ENCODE measurements around the gene PACSIN3.
"Not testable (repeated sequence)": the region's sequence is repeated elsewhere in the genome, so short reads cannot be mapped to it uniquely, and the experiment has no call there.

Gene PACSIN3

DNA sequence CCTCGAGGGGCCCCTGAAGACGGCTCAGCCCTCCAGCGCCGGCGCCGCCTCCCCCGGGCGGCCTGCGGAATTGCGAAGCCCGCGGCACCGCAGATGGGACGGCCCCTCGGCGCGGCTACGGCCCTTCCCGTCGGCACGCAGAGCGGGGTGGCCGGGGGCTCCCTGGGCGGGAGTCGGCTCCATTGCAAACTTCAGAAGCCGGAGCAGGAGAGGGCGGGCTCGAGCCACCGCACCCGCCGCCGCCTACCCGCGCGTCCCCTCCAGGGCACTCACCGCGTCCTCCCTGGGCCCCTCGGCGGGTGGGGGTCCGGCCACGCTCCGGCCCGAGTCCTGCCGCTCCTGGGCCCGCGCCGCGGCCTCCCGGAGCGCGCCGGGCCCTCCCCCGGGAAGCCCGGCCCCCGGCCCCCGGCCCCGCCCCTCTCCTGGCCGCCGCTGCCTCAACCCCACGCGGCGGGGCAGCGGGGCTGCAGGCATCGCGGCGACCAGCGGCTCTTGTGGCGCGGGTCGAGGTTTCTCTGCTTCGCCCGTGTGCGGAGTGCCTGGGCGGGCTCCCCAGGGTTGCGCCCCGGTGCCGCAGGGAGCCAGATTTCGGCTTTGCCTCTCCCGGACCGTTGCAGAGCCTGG is at the start of gene PACSIN3:
Gene PACSIN3, minus strand, starts transcription at position 359 of the 624 bp plus-strand sequence. CDS start 3,707 bp downstream, outside the sequence.
- DNase-seq (ENCODE audit: low read depth), result no peak

DNA sequence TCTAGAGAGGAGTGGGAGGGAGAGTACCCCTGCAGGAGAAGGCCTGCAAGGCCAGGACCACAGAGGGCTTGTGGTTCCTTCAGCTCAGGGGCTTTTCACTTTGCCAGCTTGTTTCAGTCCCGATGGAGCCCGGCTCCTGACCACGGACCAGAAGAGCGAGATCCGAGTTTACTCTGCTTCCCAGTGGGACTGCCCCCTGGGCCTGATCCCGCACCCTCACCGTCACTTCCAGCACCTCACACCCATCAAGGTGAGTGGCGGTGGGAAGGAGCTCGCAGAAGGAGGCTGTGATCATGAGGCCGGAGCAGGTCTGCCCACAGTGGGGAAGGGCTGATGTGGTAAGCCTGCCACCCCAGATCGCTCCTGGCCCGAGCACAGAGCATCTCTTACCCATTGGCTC is 48.9 kb upstream of the PACSIN3 start:
- no peak for DNase-seq (ENCODE audit: low read depth)

DNA sequence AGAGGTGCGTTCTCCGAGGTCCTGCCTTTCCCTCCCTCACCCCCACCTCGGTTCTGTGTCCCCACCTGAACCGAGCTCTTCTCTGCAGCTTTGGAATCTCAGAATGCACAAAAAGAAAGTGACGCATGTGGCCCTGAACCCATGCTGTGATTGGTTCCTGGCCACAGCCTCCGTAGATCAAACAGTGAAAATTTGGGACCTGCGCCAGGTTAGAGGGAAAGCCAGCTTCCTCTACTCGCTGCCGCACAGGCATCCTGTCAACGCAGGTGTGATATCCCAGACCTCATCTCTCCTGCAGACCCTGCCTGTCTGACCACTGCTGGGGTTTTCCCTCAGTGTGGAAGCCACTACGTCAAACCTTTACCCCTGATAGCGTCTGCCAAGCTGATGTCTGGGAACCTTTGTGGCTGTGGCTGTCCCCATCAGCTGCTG is 48.5 kb upstream of the PACSIN3 start:
- peak; percentile 25 for DNase-seq (ENCODE audit: low read depth)

DNA sequence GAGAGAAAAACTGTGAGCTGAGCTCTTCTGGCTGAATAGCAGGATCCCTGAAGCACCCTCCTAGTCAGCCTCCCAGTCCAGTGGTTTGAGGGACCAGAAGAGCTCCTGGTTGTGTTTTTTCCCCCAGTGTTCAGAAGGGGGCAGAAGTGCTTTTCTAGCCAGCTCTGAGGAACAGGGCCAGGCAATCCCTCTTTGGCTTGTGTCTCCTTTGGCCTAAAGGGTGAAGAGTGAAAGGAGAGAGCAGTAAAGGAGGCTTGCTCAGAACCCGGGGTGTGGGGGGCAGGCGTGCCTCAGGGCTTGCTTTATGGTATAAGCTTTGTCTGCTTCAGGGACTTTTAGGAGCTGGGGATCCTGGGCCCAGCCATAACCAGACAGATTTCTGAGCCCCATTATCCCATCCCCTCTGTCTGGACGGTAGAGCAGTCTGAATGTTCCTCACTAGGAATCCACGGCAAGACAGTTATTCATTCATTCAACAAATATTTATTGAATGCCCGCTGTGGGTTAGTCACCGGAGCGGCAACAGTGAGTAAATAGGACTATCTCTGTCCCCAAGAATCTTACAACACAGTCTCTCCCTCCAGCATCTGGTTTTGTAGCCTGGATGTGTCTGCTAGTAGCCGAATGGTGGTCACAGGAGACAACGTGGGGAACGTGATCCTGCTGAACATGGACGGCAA is 47.9 kb upstream of the PACSIN3 start:
- DNase-seq (ENCODE audit: low read depth), result no peak

DNA sequence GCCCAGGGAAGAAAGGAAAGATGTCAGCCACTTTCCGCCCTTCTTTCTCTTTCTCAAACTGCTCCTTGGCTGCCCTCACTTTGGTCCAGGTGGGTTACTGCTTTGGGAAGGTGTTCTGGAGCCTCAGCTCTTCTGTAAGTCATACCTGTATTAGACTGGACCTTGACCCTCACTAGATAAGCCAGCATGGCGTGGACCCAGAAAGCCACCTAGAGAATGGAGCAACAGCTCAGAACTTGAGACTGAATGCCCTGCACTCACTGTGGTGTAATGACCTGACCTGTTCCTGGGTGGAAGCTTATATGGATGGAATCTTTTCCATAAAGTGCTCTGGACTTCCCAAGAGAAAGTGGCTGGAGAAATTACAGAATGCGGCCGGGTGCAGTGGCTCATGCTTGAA is 46.8 kb upstream of the PACSIN3 start:
- no peak for DNase-seq (ENCODE audit: low read depth)

DNA sequence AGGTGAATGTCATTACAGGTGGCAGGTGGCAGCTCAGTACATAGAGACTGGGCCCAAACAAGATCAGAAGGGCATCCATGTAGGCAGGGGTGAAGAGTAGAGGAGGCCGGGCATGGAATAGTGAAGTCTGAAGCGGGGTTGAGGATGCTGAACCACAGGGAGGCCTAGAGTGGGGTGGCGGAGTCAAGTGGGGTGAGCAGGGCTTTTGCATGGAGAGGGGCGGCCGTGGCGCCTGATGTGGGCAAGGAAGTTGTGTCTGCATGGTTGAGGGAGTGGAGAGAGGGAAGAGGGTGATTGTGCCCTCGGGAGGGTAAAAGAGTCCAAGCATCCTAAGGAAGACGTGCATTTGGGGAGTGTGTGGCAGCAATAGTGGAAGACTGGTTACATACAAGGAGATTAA is 42.9 kb upstream of the PACSIN3 start:
- no peak for DNase-seq (ENCODE audit: low read depth)

DNA sequence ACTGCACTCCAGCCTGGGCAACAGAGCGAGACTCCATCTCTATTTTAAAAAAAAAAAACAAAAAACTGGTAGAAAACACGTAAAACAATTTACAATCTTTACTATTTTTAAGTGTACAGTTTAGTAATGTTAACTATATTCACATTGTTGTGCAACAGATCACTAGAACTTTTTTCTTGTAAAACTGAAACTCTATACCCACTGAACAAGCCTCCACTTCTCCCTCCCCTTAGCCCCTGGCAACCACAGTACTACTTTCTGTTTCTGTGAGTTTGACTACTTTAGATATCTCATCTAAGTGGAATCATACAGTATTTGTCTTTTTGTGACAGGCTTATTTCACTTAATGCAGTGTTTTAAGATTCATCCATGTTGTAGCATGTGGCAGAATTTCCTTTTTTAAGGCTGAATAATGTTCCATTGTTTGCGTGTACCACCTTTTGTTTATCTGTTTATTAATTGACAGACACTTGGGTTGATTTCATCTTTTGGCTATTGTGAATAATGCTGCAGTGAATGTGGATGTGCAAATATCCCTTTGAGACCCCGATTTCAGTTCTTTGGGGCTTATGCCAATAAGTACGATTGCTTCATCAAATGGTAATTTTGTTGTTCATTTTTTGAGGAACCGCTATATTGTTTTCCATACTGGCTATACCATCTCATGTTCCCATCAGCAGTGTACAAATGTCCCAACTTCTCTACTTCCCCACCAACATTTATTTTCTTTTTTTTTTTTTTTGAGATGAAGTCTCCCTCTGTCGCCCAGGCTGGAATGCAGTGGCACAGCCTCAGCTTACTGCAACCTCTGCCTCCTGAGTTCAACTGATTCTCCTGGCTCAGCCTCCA is 39.5 kb upstream of the PACSIN3 start:
- DNase-seq (ENCODE audit: low read depth), result no peak

DNA sequence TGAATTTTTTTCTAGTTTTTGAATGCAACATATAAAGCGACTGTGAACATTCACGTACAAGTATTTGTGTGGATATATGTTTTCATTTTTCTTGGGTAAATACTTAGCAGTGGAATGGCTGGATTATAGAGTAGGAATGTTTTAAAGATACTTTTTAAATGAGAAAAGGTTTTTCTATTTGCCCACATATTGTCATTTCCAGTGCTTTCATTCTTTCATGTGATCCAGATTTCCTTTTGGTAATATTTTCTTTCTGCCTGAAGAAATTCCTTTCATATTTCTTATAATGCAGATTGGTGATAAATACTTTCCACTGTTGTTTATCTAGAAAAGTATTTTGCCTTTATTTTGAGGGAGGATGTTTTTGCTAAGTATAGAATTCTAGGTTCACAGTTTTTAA is 36.5 kb upstream of the PACSIN3 start:
- DNase-seq (ENCODE audit: low read depth), result no peak

DNA sequence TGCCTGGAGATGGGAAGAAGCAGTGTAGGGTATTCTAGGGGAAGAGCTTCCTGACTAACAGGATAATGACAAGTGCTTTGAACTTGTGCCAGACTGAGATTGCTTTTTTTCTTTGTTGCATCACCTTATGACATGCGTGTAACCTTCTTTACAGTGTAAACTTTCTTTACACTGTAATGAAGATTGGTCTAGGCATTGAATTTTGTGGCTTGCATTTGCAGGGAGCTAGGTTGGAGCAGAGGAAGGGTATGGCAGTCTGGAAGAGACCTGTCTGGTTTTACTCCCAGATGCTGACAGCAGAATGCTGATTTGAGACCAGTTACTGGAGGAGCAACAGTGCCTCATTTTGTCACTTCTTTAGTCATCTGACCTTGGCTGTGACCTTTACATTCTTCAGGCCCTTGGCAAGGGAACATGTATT is 34.2 kb upstream of the PACSIN3 start:
- no peak for DNase-seq (ENCODE audit: low read depth)

DNA sequence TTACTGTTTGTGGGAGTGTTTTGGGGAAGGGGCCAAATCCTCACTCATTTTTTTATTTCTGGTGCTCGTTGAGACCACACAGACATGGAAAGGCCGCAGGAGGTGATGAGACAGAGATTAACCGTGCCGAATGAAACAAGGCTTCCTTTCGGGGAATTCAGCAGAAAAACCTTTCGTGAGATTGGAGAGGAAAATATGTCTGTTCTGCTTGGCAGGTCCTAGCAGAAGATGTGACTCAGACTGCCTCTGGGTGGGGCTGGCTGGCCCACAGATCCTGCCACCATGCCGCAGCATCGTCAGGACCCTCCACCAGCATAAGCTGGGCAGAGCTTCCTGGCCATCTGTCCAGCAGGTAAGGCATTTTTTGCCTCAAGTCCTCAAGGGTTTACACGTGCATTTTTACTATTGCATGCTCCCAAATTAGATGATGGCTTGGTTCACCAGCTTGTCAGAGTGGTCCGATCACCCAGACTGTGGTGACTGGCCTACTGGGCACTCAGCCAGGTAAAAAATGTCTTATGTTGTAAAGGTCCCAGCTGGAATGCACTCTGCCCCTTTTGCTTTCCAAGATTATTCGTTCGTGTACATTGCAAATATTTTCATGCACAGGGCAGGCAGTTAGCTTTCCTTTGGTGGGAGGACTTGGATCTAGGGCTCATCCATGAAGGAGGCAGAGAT is 30.0 kb upstream of the PACSIN3 start:
- peak; percentile 72 for DNase-seq (ENCODE audit: low read depth)

DNA sequence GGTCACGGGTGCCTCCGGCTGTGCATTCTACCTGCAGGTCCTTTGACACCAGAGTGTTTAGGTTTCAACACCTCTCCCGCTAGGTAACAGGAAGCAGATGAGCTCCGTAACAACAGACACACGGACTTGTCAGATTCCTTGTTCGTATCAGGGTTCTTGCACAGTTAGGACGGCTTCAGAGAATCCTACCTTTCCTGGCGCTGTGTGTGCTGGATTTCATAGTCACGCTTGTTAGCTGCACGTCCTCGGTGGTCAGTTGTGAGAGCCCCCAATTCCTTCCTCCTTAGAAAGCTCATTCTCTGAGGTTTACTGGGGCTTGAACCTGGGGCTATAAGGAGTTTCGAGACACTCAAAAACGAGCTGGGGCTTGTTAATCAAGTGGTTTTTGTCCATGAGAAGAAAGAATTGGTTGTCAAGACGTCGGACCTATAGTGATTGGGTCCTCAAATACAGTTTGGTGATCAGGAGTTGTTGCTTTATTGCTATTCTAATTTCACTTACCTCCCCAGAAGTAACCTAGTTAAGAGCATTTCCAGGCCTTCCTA is 29.2 kb upstream of the PACSIN3 start:
- DNase-seq (ENCODE audit: low read depth), result no peak

DNA sequence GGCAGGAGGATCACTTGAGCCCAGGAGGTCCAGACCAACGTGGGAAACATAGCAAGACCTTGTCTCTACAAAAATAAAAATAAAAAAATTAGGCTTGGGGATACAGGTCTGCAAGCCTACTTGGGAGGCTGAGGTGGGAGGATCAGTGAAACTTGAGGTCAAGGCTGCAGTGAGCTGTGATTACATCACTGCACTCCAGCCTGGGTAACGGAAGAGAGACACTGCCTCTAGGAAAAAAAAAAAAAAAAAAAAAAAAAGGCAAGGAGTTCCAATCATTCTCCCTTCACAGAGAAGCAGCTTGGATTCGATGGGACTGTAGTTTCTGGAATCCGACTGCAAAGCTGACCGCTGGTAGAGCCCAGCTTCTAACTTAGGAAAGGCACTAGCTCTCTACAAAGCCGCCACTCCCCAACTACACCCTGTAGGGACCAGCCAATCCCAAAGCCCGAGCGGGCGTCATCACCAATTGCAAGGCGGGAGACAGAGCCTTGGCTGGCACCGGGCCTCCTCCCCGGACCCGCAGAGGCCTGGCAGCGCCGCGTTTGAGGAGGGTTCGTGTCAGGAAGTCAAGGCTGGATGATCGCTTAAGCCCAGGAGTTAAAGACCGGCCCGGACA is 27.8 kb upstream of the PACSIN3 start:
- peak; percentile 78 for DNase-seq (ENCODE audit: low read depth)

DNA sequence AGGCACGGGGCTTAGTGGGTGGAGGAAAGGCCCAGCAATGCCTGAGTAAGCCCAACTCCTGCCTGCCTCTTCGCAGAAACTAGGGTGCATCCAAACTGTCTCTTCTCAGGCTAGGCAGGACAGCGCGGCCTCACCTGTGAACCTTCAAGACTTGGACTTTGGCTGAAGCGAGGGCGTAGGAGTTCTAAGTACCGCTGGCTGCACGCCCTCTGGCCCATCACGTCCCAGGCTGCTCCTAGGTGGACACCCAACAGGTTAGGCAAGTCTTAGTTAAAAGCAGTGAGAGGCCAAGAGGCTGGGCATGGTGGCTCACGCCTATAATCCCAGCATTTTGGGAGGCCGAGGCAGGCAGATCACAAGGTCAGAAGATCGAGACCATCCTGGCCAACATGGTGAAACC is 26.7 kb upstream of the PACSIN3 start:
- DNase-seq (ENCODE audit: low read depth), result no peak

DNA sequence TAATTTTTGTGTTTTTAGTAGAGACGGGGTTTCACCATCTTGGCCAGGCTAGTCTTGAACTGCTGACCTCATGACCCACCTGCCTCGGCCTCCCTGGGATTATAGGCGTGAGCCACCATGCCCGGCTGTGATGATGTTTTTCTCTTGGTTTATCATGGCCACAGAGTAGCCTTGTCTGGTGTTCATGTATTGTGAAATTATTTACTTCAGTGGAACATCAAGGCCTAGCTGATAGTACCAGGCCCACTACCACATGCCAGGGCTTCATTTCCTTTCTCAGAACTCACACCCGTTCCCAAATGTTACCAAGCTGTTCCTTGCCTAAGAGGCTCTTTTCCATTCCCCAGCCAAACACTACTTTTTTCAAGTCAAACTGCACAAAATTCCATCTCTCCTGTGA is 22.4 kb upstream of the PACSIN3 start:
- no peak for DNase-seq (ENCODE audit: low read depth)

DNA sequence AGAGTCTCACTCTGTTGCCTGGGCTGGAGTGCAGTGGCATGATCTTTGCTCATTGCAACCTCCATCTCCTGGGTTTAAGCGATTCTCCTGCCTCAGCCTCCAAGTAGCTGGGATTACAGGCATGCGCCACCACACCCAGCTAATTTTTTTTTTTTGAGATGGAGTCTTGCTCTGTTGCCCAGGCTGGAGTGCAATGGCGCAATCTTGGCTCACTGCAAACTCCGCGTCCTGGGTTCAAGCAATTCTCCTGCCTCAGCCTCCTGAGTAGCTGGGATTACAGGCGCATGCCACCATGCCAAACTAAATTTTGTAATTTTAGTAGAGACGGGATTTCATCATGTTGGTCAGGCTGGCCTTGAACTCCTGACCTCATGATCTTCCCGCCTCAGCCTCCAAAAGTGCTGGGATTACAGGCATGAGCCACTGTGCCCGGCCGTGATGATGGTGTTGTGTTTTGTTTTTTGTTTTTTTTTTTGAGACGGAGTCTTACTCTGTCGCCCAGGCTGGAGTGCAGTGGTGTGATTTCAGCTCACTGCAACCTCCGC is 21.8 kb upstream of the PACSIN3 start:
- not testable (repeated sequence) for DNase-seq (ENCODE audit: low read depth)

DNA sequence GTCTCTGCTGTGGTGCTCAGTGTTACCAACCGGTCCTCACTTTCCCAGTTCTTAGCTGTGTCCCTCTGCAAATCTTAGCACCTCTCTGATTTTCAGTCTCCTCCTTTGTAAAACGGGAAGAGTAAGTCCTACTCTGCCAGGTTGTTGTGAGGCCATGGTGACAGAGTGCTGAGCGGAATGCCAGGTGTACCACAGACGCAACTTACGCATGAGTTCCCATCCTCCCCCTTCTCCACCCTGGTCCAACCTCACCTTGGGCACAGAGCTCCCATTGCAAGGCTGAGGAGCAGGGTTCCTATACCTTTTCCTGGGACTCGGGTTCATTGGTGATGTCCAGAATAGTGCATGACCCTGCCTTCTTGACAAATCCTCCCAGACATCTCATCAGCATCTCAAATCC is 21.2 kb upstream of the PACSIN3 start:
- DNase-seq (ENCODE audit: low read depth), result no peak

DNA sequence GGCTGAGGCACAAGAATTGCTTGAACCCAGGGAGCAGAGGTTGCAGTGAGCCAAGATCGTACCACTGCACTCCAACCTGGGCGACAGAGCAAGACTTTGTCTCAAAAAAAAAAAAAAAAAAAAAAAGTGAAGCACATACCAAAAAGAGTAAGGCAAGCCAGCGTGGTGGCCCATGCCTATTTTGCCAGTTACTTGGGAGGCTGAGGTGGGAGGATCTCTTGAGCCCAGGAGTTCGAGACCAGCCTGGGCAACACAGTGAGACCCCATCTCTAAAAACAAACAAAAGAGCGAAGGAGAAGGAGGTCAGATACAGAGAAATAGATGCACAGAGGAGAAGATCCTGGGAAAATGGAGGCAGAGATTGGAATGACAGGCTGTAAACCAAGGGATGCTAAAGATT is 20.3 kb upstream of the PACSIN3 start:
- not testable (repeated sequence) for DNase-seq (ENCODE audit: low read depth)

DNA sequence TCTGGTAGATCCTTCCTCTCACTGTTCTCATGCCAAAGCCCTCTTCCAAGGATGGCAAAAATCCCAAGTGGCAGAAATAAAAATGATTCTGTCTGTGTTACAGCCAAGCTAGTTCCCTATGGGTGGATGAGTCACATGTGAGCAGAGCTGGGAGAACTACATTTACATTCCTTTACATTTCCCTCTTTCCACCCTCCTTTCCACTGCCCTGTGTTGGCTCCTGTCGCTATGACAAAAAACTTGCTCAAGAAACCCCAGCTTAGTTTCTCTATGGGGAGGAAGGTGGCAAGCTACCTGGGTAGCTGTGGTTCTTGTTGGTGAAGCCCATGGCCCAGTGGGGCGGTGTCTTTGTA is 18.4 kb upstream of the PACSIN3 start:
- no peak for DNase-seq (ENCODE audit: low read depth)

DNA sequence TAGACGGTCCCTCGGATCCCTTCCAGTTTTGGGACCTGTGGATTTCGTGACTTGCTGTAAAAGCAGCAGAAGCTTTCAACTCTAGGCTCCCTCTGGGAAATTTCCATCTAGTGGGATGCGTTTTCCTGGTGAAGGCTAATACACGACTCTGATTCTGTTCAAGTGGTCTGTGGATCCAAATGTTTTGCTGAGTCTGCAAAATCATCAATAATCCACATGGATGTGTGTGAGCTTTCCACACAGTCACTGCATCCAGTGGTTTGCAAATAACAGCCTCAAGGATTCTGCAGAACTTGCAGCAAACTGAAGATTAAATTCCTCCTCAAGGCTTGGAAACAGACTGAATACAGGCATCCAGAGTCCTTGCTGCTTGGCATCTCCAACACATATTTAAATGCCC is 16.3 kb upstream of the PACSIN3 start:
- no peak for DNase-seq (ENCODE audit: low read depth)

DNA sequence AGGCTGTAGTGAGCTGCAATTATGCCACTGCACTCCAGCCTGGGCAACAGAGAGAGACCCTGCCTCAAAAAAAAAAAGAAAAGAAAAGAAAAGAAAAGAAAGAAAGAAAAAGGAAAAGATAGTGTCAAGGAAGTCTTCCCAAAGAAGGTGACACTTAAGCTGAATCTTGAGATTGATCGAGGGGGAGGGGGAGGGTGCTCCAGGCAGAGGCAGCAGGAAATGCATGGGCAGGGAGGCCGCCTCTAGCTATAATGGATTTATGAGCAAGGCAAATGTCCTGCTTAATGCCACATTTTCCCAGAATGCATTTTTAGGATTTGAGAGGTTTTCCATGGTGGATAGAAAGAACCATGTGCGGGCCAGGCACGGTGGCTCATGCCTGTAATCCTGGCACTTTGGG is 14.8 kb upstream of the PACSIN3 start:
- no peak for DNase-seq (ENCODE audit: low read depth)

DNA sequence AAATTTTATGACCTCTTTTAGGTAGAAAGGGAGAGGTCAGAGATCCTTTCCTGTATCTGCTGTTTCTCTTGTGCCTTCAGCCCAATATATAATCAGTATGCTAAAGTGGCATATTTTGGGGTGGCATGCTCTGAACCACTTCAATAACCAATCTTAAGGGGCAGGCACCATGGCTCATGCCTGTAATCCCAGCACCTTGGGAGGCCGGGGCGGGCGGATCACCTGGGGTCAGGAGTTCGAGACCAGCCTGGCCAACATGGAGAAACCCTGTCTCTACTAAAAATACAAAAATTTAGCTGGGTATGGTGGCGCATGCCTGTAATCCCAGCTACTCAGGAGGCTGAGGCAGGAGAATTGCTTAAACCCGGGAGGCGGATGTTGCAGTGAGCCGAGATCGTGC is 11.9 kb upstream of the PACSIN3 start:
- DNase-seq (ENCODE audit: low read depth), result not testable (repeated sequence)

DNA sequence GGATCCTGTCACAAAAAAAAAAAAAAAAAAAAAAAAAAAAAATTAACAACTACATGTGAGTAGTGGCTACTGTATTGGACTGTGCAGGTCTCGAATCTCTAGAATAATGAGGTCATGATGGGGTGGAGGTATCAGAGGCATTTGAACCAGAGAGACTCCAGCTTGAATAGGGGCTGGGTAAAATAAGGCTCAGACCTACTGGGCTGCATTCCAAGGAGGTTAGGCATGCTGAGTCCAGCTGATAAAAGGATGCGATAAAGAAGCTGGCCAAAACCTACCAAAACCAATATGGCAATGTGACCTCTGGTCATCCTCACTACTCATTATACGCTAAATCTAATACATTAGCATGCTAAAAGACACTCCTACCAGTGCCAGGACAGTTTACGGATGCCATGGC is 5.9 kb upstream of the PACSIN3 start:
- no peak for DNase-seq (ENCODE audit: low read depth)
